ENCODE measurements around the gene KIF19.
A peak's percentile ranks its signal among the peaks of the same experiment; 100 is the strongest.

The KIF19 gene

GRCh38 chr17:74367206-74367605 is 41.2 kb downstream of the KIF19 start, which contains the start of gene GPR142:
Gene GPR142 (plus strand): TSS chr17:74367506. CDS start chr17:74369541, 2,035 bp downstream.
- no peak for DNase-seq (ENCODE audit: low spot score)

- peak; percentile 71 for DNase-seq (ENCODE audit: low spot score)
These were observed 42.5 kb downstream of the KIF19 start for GRCh38 chr17:74368341-74369081.

GRCh38 chr17:74369221-74369620 is 43.2 kb downstream of the KIF19 start:
- peak; percentile 46 for DNase-seq (ENCODE audit: low spot score)

GRCh38 chr17:74369665-74370490 is 43.9 kb downstream of the KIF19 start:
- DNase-seq (ENCODE audit: low spot score), result no peak

- DNase-seq (ENCODE audit: low spot score), result no peak
These were observed 45.7 kb downstream of the KIF19 start for GRCh38 chr17:74371653-74372147.

- DNase-seq (ENCODE audit: low spot score), result no peak
These were observed 46.4 kb downstream of the KIF19 start for GRCh38 chr17:74372426-74372825.

GRCh38 chr17:74373838-74374606 is 48.0 kb downstream of the KIF19 start:
- DNase-seq (ENCODE audit: low spot score), result no peak

- no peak for DNase-seq (ENCODE audit: low spot score)
These were observed 48.8 kb downstream of the KIF19 start for GRCh38 chr17:74374858-74375257.

- DNase-seq (ENCODE audit: low spot score), result peak; percentile 90
These were observed 53.6 kb downstream of the KIF19 start for GRCh38 chr17:74379495-74380085.

GRCh38 chr17:74380086-74380958 is 54.3 kb downstream of the KIF19 start:
- DNase-seq (ENCODE audit: low spot score), result no peak

- no peak for DNase-seq (ENCODE audit: low spot score)
These were observed 55.2 kb downstream of the KIF19 start for GRCh38 chr17:74380959-74381808.

GRCh38 chr17:74383141-74383540 is 57.1 kb downstream of the KIF19 start:
- DNase-seq (ENCODE audit: low spot score), result no peak

- DNase-seq (ENCODE audit: low spot score), result no peak
These were observed 59.2 kb downstream of the KIF19 start for GRCh38 chr17:74385201-74385600.

GRCh38 chr17:74386386-74386785 is 60.4 kb downstream of the KIF19 start:
- DNase-seq (ENCODE audit: low spot score), result no peak

- no peak for DNase-seq (ENCODE audit: low spot score)
These were observed 61.6 kb downstream of the KIF19 start for GRCh38 chr17:74387365-74388218.

- no peak for DNase-seq (ENCODE audit: low spot score)
These were observed 63.2 kb downstream of the KIF19 start for GRCh38 chr17:74389084-74389753.

- no peak for DNase-seq (ENCODE audit: low spot score)
These were observed 64.1 kb downstream of the KIF19 start for GRCh38 chr17:74389937-74390679.
